ENCODE data around the gene MEIS1. TPM values are rescaled to one million over a fixed set of nuclear protein-coding genes. Genes with fewer than 3 reads are reported as not detected.

Gene MEIS1
- total and polyA plus RNA-seq, 2 donors (not counting 1 experiment from before 2014, with no cell fraction given) = 0.03 TPM; not detected in 1

- Histone ChIP-seq H2AFZ (ENCODE audit: insufficient read depth, low read depth, low read length, poor library complexity, severe bottlenecking) (no peak overlapping the region), H3K9me3 (ENCODE audit: control extremely low read depth in 1 of 3, control insufficient read depth in 2 of 3, insufficient read depth in 1 of 3, low read length in 2 of 3) (peaks cover 0 to 30% (median 0%) of the 10 kb centered on the region in 3 donors), H3K27me3 (replicated peaks in 1 of 4; ENCODE audit: control extremely low read depth in 1 of 4, control insufficient read depth in 3 of 4, insufficient read depth in 4 of 4, low read length in 3 of 4) (peaks cover 0 to 63% (median 55%) of the 10 kb centered on the region in 4 experiments), H3K36me3 (replicated peaks in 1 of 2; ENCODE audit: control extremely low read depth in 1 of 2, control insufficient read depth in 1 of 2, extremely low read depth in 1 of 2, insufficient read depth in 2 of 2, low read length in 1 of 2) (no peaks in the 10 kb centered on the region), H3K4me2 (replicated peaks; ENCODE audit: low read depth, low read length, poor library complexity, severe bottlenecking) (no peak overlapping the region), H3K4me3 (ENCODE audit: control extremely low read depth in 1 of 5, extremely low read depth in 1 of 5, insufficient read depth in 1 of 5, low read depth in 2 of 5, low read length in 4 of 5) (no peak overlapping the region), H3K4me1 (ENCODE audit: control insufficient read depth in 2 of 2, insufficient read depth in 2 of 2, low read length in 2 of 2) (peaks cover 20 to 30% of the 10 kb centered on the region in 2 donors), H3K27ac (ENCODE audit: low read length in 2 of 2) (no peak overlapping the region), H3K79me2 (ENCODE audit: control insufficient read depth, insufficient read depth, low read length) (no peaks in the 10 kb centered on the region), H4K20me1 (ENCODE audit: control insufficient read depth, insufficient read depth, low read length, poor library complexity, severe bottlenecking) (no peaks in the 10 kb centered on the region), H3K9ac (ENCODE audit: low read length) (no peak overlapping the region)
- Mint-ChIP-seq H3K4me1 (peaks cover 8% of the 10 kb centered on the region), H3K27me3 (peaks cover 37% of the 10 kb centered on the region), H3K9me3 (ENCODE audit: insufficient read depth) (no peaks in the 10 kb centered on the region), H3K27ac (no peak overlapping the region), H3K4me3 (no peak overlapping the region)
- no peak for ATAC-seq (ENCODE audit: low read depth)
- CTCF ChIA-PET = no interaction called here
- TF ChIP-seq EZH2 (IDR thresholded peaks at IDR 0.05; ENCODE audit: borderline replicate concordance, insufficient read depth, low read depth, low read length, poor library complexity, severe bottlenecking) (no peak), CTCF (IDR thresholded peaks at IDR 0.05) (no peak)
- intact Hi-C loops (cut with micrococcal nuclease) = no loop called here
- DNase-seq = peak; percentile 18
- POLR2A ChIA-PET = no interaction called here
- WGBS (ENCODE audit: insufficient coverage) = 5% methylated on average over 18 of the region's 36 CpGs
Measured at GRCh38 chr2:66582104-66582986, 147.4 kb downstream of the MEIS1 start.

Data from B cell (primary cell).